Stomach (tissue), 9 donors: ENCODE results near the gene TMCO4. TPM values are rescaled to one million over a fixed set of nuclear protein-coding genes. Genes with fewer than 3 reads are reported as not detected.
A peak's percentile ranks its signal among the peaks of the same experiment; 100 is the strongest.

Experiments
- DNase-seq, 2 donors: peaks; one replicate each; pipeline versions ENCODE4 v3.0.0 to v3.0.0-alpha.2; 2013 to 2019
- H3K27ac ChIP-seq, 5 donors: fragments of 200-600 bp in 4 of 5; sonication (generic) in 4 of 5; one replicate each; pipeline ENCODE4 v1.5.1; 2013 to 2019; ENCODE audit warnings: mild to moderate bottlenecking in 1 of 5, moderate library complexity in 1 of 5
- H3K27me3 ChIP-seq, 3 donors: fragments of 200-600 bp; sonication (generic); one replicate each; pipeline ENCODE4 v1.5.1; 2017 to 2019; ENCODE audit warnings: mixed run types in 1 of 3
- H3K36me3 ChIP-seq, 4 donors: fragments of 200-600 bp; sonication (generic); 1 replicate in 3 of 4; 2 replicates in 1 of 4; pipeline ENCODE4 v1.5.1; 2016 to 2019
- H3K4me1 ChIP-seq, 4 donors: fragments of 200-600 bp; sonication (generic); one replicate each; pipeline ENCODE4 v1.5.1; 2016 to 2019
- H3K4me3 ChIP-seq, 4 donors: fragments of 200-600 bp; sonication (generic) in 3 of 4; one replicate each; pipeline ENCODE4 v1.5.1; 2016 to 2019; ENCODE audit warnings: mild to moderate bottlenecking in 1 of 4
- H3K9me3 ChIP-seq, 4 donors: fragments of 200-600 bp; sonication (generic); one replicate each; pipeline ENCODE4 v1.5.1; 2016 to 2019
- EP300 ChIP-seq: sonication (generic); formaldehyde crosslinking; IDR thresholded peaks from one replicate; pipeline ENCODE4 v1.6.1; 2017; ENCODE audit warnings: antibody characterized with exemption
- POLR2A ChIP-seq, 4 donors: fragments of 450-650 bp; IDR thresholded peaks; one replicate each; pipeline ENCODE4 v1.6.1; 2016; ENCODE audit warnings: antibody characterized with exemption in 4 of 4, control low read depth in 2 of 4, mild to moderate bottlenecking in 1 of 4, moderate library complexity in 1 of 4
- POLR2AphosphoS5 ChIP-seq, 3 donors: sonication (generic); formaldehyde crosslinking; IDR thresholded peaks; one replicate each; pipeline ENCODE4 v1.6.1; 2016; ENCODE audit warnings: antibody characterized with exemption in 3 of 3
- WGBS, 5 donors: extraction: QIAGEN DNeasy Blood & Tissue Kit in 3 of 5; methylation state at CpG; one replicate each; pipeline versions ENCODE4 v1.1.5 to v1.1.7; 2013 to 2018; 5-methylcytosine and 5-hydroxymethylcytosine counted together
- intact Hi-C: fragments of 100-400 bp; cut with DNase I; formaldehyde crosslinking; loops from one replicate; pipeline ENCODE4 v1.15.1; 2023; ENCODE audit warnings: low total_unique reads
- polyA plus RNA-seq, 3 donors: library from polyadenylated mRNA; stranded (reverse); fragments of 200-250 nt; gene quantifications; one replicate each; pipeline ENCODE4 v1.2.3, GENCODE V29; 2013
- total RNA-seq, 5 donors: library from RNA; depleted of rRNA; stranded (reverse); fragments of >200 nt; gene quantifications; one replicate each; pipeline versions ENCODE4 v1.1.0 to v1.2.3, GENCODE V29; 2014 to 2016
- TF ChIP-seq, protein P1 (sequence below), 7 experiments: fragments of 450-650 bp in 4 of 7; fragments of 200-600 bp in 3 of 7; sonication (generic) in 3 of 7; IDR thresholded peaks; one replicate each; pipeline ENCODE4 v1.5.1; 2016 to 2019; ENCODE audit warnings: antibody characterized with exemption in 7 of 7, control low read depth in 2 of 7, mild to moderate bottlenecking in 1 of 7
- donor health status: healthy with polysubstance abuse.
- donor health status: Bipolar disorder and iron deficiency.
- donor health status: healthy.

The TMCO4 gene
- total and polyA plus RNA-seq, 8 donors: 5.3 to 326 (median 24.2) TPM

- Histone ChIP-seq H3K9me3 (no peaks in the 10 kb centered on the region), H3K4me1 (peaks cover 13 to 26% (median 23%) of the 10 kb centered on the region in 4 donors), H3K27ac (no peak within 1 kb of the TSS), H3K36me3 (no peaks in the 10 kb centered on the region), H3K27me3 (peaks cover 21 to 86% (median 36%) of the 10 kb centered on the region in 3 donors), H3K4me3 (peak within 1 kb of the TSS; percentile 25 to 47 (median 38))
- TF ChIP-seq POLR2AphosphoS5 (IDR thresholded peaks at IDR 0.05) (no peak), EP300 (no peak), POLR2A (IDR thresholded peaks at IDR 0.05) (no peak)
- TF ChIP-seq, protein P1, sequence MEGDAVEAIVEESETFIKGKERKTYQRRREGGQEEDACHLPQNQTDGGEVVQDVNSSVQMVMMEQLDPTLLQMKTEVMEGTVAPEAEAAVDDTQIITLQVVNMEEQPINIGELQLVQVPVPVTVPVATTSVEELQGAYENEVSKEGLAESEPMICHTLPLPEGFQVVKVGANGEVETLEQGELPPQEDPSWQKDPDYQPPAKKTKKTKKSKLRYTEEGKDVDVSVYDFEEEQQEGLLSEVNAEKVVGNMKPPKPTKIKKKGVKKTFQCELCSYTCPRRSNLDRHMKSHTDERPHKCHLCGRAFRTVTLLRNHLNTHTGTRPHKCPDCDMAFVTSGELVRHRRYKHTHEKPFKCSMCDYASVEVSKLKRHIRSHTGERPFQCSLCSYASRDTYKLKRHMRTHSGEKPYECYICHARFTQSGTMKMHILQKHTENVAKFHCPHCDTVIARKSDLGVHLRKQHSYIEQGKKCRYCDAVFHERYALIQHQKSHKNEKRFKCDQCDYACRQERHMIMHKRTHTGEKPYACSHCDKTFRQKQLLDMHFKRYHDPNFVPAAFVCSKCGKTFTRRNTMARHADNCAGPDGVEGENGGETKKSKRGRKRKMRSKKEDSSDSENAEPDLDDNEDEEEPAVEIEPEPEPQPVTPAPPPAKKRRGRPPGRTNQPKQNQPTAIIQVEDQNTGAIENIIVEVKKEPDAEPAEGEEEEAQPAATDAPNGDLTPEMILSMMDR (IDR thresholded peaks at IDR 0.05): no peak
- 3 to 6% (median 3%) methylated on average over 25 to 75 of the region's 80 CpGs for WGBS, 5 donors
- DNase-seq: no peak
- intact Hi-C loops: no loop called here
Observed at GRCh38 chr1:19664453-19665185, 135.1 kb downstream of the TMCO4 start, which contains the start of gene HTR6. Gene HTR6, plus strand, starts transcription at chr1:19664875. Its CDS starts 879 bp downstream, at chr1:19665754.

GRCh38 chr1:19662313-19662712 is 137.4 kb downstream of the TMCO4 start:
- no peak overlapping the region for H3K27ac ChIP-seq
- H3K4me1 ChIP-seq: peaks cover 13 to 30% (median 25%) of the 10 kb centered on the region in 4 donors
- TF ChIP-seq EP300 (no peak), POLR2A (IDR thresholded peaks at IDR 0.05) (no peak), POLR2AphosphoS5 (IDR thresholded peaks at IDR 0.05) (no peak)
- TF ChIP-seq, protein P1 (IDR thresholded peaks at IDR 0.05): no peak
- DNase-seq: no peak
- H3K36me3 ChIP-seq: peaks cover 0 to 16% (median 16%) of the 10 kb centered on the region in 4 donors
- H3K4me3 ChIP-seq: no peak overlapping the region
- no peaks in the 10 kb centered on the region for H3K9me3 ChIP-seq
- WGBS, 5 donors: 62 to 75% (median 69%) methylated on average over 3 of the region's 3 CpGs
- intact Hi-C loops: no loop called here
- peaks cover 21 to 63% (median 36%) of the 10 kb centered on the region in 3 donors for H3K27me3 ChIP-seq

DNA sequence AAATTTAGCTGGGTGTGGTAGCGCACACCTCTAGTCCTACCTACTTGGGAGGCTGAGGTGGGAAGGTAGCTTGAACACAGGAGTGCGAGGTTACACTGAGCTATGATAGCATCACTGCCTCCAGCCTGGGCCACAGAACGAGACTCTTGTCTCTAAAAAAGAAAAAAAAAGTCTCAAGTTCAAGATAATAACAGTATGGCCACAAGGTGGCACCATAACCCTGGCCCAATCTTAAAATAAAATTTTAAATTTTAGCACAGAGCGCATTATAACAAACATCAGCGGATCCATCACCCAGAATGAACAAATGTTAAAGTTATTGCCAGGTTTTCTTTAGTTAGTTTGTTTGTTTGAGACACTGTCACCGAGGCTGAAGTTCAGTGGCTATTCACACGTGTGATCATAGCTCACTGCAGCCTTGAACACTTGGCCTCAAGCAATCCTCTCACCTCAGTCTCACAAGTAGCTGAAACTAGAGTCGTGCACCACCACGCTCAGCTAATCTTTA is 137.9 kb downstream of the TMCO4 start:
- Histone ChIP-seq H3K4me1 (peaks cover 13 to 30% (median 25%) of the 10 kb centered on the region in 4 donors), H3K27me3 (peaks cover 21 to 58% (median 31%) of the 10 kb centered on the region in 3 donors), H3K4me3 (no peak overlapping the region), H3K9me3 (no peaks in the 10 kb centered on the region), H3K27ac (no peak overlapping the region), H3K36me3 (peaks cover 2 to 22% (median 21%) of the 10 kb centered on the region in 4 donors)
- DNase-seq: peak in 1 of 2 donors; percentile 74
- 12 to 18% (median 16%) methylated on average over 9 of the region's 9 CpGs for WGBS, 5 donors
- TF ChIP-seq, protein P1 (IDR thresholded peaks at IDR 0.05): peak in 4 of 7 experiments; percentile 37 to 79 (median 50)
- TF ChIP-seq POLR2AphosphoS5 (IDR thresholded peaks at IDR 0.05) (no peak), POLR2A (IDR thresholded peaks at IDR 0.05) (no peak), EP300 (no peak)
- intact Hi-C loops: no loop called here

DNA sequence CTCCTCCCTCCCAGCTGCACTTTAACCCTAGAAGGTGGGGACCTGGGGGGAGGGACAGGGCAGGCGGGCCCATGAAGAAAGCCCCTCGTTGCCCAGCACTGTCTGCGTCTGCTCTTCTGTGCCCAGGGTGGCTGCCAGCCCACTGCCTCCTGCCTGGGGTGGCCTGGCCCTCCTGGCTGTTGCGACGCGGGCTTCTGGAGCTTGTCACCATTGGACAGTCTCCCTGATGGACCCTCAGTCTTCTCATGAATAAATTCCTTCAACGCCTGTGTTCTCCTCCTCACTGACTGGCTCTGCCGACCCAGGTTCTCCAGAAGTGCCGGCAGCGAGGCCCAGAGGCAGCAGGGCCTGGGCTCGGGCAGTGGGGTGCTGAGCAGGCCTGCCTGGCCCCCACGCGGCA is 141.5 kb downstream of the TMCO4 start:
- peak overlapping the region in 1 of 5 donors; percentile 41 for H3K27ac ChIP-seq
- TF ChIP-seq POLR2AphosphoS5 (IDR thresholded peaks at IDR 0.05): no peak
- TF ChIP-seq EP300: no peak
- TF ChIP-seq, protein P1 (IDR thresholded peaks at IDR 0.05): no peak
- no peak for TF ChIP-seq POLR2A (IDR thresholded peaks at IDR 0.05)

More for the DNA sequence above, 141.5 kb downstream of the TMCO4 start:
- intact Hi-C loops: loop anchor here (10.0 kb wide), 2 partner anchors 283 to 313 kb away; no protein-coding TSS in a partner anchor
- H3K4me3 ChIP-seq: no peak overlapping the region
- H3K9me3 ChIP-seq: no peaks in the 10 kb centered on the region
- peaks cover 5 to 44% (median 39%) of the 10 kb centered on the region in 4 donors for H3K36me3 ChIP-seq
- WGBS, 5 donors: 87 to 94% (median 91%) methylated on average over 7 to 13 of the region's 13 CpGs
- peaks cover 4 to 32% (median 30%) of the 10 kb centered on the region in 4 donors for H3K4me1 ChIP-seq
- DNase-seq: no peak
- peaks cover 0 to 22% (median 0%) of the 10 kb centered on the region in 3 donors for H3K27me3 ChIP-seq
